IMR-90 (cell line): ENCODE data around the gene MYADML2. TPM values are rescaled to one million over a fixed set of nuclear protein-coding genes. Genes with fewer than 3 reads are reported as not detected.

Source experiments
- polyA plus RNA-seq, 3 experiments: library from polyadenylated mRNA; depleted of rRNA; stranded (reverse); fragments of >200 nt; gene quantifications; 2 replicates each; pipeline ENCODE4 v1.2.3, GENCODE V29; 2012; ENCODE audit warnings: low replicate concordance in 1 of 3
- total RNA-seq: library from RNA; depleted of rRNA; stranded (reverse); fragments of >200 nt; gene quantifications from 2 replicates; pipeline ENCODE4 v1.2.3, GENCODE V29; 2012
- TF ChIP-seq, protein P1 (sequence below): conservative IDR thresholded peaks from 2 replicates; pipeline ENCODE4 v1.5.1; 2012; ENCODE audit warnings: mild to moderate bottlenecking, low read depth, low read length, improper control_type of control experiment

MYADML2 gene
- total and polyA plus RNA-seq, 2 of the 4 experiments (the other 2 are of a cell fraction): not detected

GRCh38 chr17:81929253-81930141 is 17.5 kb downstream of the MYADML2 start (continued):
- TF ChIP-seq, protein P1, sequence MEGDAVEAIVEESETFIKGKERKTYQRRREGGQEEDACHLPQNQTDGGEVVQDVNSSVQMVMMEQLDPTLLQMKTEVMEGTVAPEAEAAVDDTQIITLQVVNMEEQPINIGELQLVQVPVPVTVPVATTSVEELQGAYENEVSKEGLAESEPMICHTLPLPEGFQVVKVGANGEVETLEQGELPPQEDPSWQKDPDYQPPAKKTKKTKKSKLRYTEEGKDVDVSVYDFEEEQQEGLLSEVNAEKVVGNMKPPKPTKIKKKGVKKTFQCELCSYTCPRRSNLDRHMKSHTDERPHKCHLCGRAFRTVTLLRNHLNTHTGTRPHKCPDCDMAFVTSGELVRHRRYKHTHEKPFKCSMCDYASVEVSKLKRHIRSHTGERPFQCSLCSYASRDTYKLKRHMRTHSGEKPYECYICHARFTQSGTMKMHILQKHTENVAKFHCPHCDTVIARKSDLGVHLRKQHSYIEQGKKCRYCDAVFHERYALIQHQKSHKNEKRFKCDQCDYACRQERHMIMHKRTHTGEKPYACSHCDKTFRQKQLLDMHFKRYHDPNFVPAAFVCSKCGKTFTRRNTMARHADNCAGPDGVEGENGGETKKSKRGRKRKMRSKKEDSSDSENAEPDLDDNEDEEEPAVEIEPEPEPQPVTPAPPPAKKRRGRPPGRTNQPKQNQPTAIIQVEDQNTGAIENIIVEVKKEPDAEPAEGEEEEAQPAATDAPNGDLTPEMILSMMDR: no peak
